ENCODE data around the gene NOL4L.

- TF ChIP-seq POLR2A (IDR thresholded peaks at IDR 0.05) (no peak), POLR2AphosphoS5 (IDR thresholded peaks at IDR 0.05) (no peak), EP300 (IDR thresholded peaks at IDR 0.05; ENCODE audit: low read depth) (no peak)
- TF ChIP-seq, protein P1, sequence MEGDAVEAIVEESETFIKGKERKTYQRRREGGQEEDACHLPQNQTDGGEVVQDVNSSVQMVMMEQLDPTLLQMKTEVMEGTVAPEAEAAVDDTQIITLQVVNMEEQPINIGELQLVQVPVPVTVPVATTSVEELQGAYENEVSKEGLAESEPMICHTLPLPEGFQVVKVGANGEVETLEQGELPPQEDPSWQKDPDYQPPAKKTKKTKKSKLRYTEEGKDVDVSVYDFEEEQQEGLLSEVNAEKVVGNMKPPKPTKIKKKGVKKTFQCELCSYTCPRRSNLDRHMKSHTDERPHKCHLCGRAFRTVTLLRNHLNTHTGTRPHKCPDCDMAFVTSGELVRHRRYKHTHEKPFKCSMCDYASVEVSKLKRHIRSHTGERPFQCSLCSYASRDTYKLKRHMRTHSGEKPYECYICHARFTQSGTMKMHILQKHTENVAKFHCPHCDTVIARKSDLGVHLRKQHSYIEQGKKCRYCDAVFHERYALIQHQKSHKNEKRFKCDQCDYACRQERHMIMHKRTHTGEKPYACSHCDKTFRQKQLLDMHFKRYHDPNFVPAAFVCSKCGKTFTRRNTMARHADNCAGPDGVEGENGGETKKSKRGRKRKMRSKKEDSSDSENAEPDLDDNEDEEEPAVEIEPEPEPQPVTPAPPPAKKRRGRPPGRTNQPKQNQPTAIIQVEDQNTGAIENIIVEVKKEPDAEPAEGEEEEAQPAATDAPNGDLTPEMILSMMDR (IDR thresholded peaks at IDR 0.05): no peak
Observed at GRCh38 chr20:32436142-32436861, 148.8 kb downstream of the NOL4L start.
